GM21360 (cell line): Measurements from ENCODE around the gene RMRP.

Experiments used
- ATAC-seq: cut with Tn5 transposase; IDR thresholded peaks from one replicate; pipeline ENCODE4 v1.9.1; 2021; ENCODE audit warnings: mild to moderate bottlenecking, moderate library complexity; ENCODE audit not compliant: unreplicated experiment

The RMRP gene

GRCh38 chr9:35657546-35658136, at the start of gene RMRP:
Gene RMRP (minus strand): TSS chr9:35658019.
- ATAC-seq, result peak; percentile 86

GRCh38 chr9:35706951-35707350, 49.1 kb upstream of the RMRP start:
- ATAC-seq, result no peak

GRCh38 chr9:35705836-35706430, 48.1 kb upstream of the RMRP start:
- ATAC-seq, result no peak

GRCh38 chr9:35705372-35705771, 47.6 kb upstream of the RMRP start:
- ATAC-seq, result no peak

GRCh38 chr9:35703906-35704672, 46.3 kb upstream of the RMRP start:
- no peak for ATAC-seq

GRCh38 chr9:35702696-35703095, 44.9 kb upstream of the RMRP start:
- no peak for ATAC-seq

- ATAC-seq, result no peak
Observed at GRCh38 chr9:35700942-35701341, 43.1 kb upstream of the RMRP start.

- no peak for ATAC-seq
Observed at GRCh38 chr9:35700031-35700430, 42.2 kb upstream of the RMRP start.

- ATAC-seq, result no peak
Observed at GRCh38 chr9:35698231-35698630, 40.4 kb upstream of the RMRP start.

GRCh38 chr9:35697486-35697885, 39.7 kb upstream of the RMRP start:
- ATAC-seq, result no peak

GRCh38 chr9:35696520-35697215, 38.8 kb upstream of the RMRP start:
- no peak for ATAC-seq

GRCh38 chr9:35695943-35696401, 38.2 kb upstream of the RMRP start:
- ATAC-seq, result no peak

GRCh38 chr9:35691757-35692301, 34.0 kb upstream of the RMRP start:
- ATAC-seq, result no peak

GRCh38 chr9:35691334-35691650, 33.5 kb upstream of the RMRP start:
- no peak for ATAC-seq

GRCh38 chr9:35690614-35691333, 33.0 kb upstream of the RMRP start:
- ATAC-seq, result no peak

GRCh38 chr9:35690294-35690613, 32.4 kb upstream of the RMRP start:
- no peak for ATAC-seq

GRCh38 chr9:35689542-35690293, 31.9 kb upstream of the RMRP start, which contains the start of gene TPM2:
Gene TPM2 (minus strand): TSS chr9:35689925. CDS start chr9:35689817, 108 bp downstream.
- ATAC-seq, result no peak

GRCh38 chr9:35688558-35689541, 31.0 kb upstream of the RMRP start:
- no peak for ATAC-seq
